HG03108 (cell line): ENCODE data around the gene PKP4.
"Not testable (repeated sequence)": the region's sequence is repeated elsewhere in the genome, so short reads cannot be mapped to it uniquely, and the experiment has no call there.

Source experiments
- ATAC-seq: cut with Tn5 transposase; IDR thresholded peaks from one replicate; pipeline ENCODE4 v1.9.1; 2021; ENCODE audit warnings: moderate library complexity; ENCODE audit not compliant: unreplicated experiment

PKP4 gene

GRCh38 chr2:158472829-158473228, 16.1 kb downstream of the PKP4 start:
- not testable (repeated sequence) for ATAC-seq

- ATAC-seq, result not testable (repeated sequence)
Measured at GRCh38 chr2:158473300-158473699, 16.5 kb downstream of the PKP4 start.

- ATAC-seq, result no peak
Measured at GRCh38 chr2:158473719-158474392, 17.1 kb downstream of the PKP4 start.

GRCh38 chr2:158474526-158475011, 17.8 kb downstream of the PKP4 start:
- ATAC-seq, result not testable (repeated sequence)

GRCh38 chr2:158477202-158477601, 20.4 kb downstream of the PKP4 start:
- ATAC-seq, result no peak

GRCh38 chr2:158478237-158478636, 21.5 kb downstream of the PKP4 start:
- no peak for ATAC-seq

GRCh38 chr2:158478816-158479215, 22.1 kb downstream of the PKP4 start:
- no peak for ATAC-seq

GRCh38 chr2:158481116-158481515, 24.4 kb downstream of the PKP4 start:
- ATAC-seq, result no peak

GRCh38 chr2:158482594-158482993, 25.8 kb downstream of the PKP4 start:
- ATAC-seq, result no peak

GRCh38 chr2:158484892-158485556, 28.3 kb downstream of the PKP4 start:
- ATAC-seq, result no peak

GRCh38 chr2:158486150-158486969, 29.6 kb downstream of the PKP4 start:
- no peak for ATAC-seq

GRCh38 chr2:158486970-158487325, 30.2 kb downstream of the PKP4 start:
- ATAC-seq, result no peak

GRCh38 chr2:158487419-158487818, 30.7 kb downstream of the PKP4 start:
- no peak for ATAC-seq

- no peak for ATAC-seq
Measured at GRCh38 chr2:158488442-158489216, 31.9 kb downstream of the PKP4 start.

- no peak for ATAC-seq
Measured at GRCh38 chr2:158489366-158490112, 32.8 kb downstream of the PKP4 start.

- ATAC-seq, result no peak
Measured at GRCh38 chr2:158491072-158491471, 34.3 kb downstream of the PKP4 start.

GRCh38 chr2:158493458-158493857, 36.7 kb downstream of the PKP4 start:
- no peak for ATAC-seq

GRCh38 chr2:158495175-158495574, 38.4 kb downstream of the PKP4 start:
- no peak for ATAC-seq

- ATAC-seq, result no peak
Measured at GRCh38 chr2:158496986-158497385, 40.2 kb downstream of the PKP4 start.

GRCh38 chr2:158497486-158497885, 40.7 kb downstream of the PKP4 start:
- ATAC-seq, result no peak
